ENCODE data around the gene DOHH. TPM values are rescaled to one million over a fixed set of nuclear protein-coding genes. Genes with fewer than 3 reads are reported as not detected.
"Not testable (repeated sequence)": the region's sequence is repeated elsewhere in the genome, so short reads cannot be mapped to it uniquely, and the experiment has no call there.

DOHH gene
- total and polyA plus RNA-seq, 2 experiments from 2014 or later = 19.0 to 34.7 TPM

GRCh38 chr19:3446657-3447056, 53.8 kb downstream of the DOHH start:
- H3K27ac Mint-ChIP-seq; H3K4me2 ChIP-seq; H4K20me1 ChIP-seq (replicated peaks; ENCODE audit: insufficient read depth); H3K27me3 Mint-ChIP-seq (ENCODE audit: insufficient read depth, low read depth, poor library complexity); H3K27ac ChIP-seq (ENCODE audit: low read depth); H2AFZ ChIP-seq; H3K9me2 ChIP-seq (ENCODE audit: insufficient read depth); H3K4me1 ChIP-seq (ENCODE audit: insufficient read depth); H3K36me3 Mint-ChIP-seq (ENCODE audit: low read depth); H3K4me3 ChIP-seq; H3K79me2 ChIP-seq (replicated peaks; ENCODE audit: insufficient read depth); DNase-seq (ENCODE audit: low spot score); H3K36me3 ChIP-seq (ENCODE audit: insufficient read depth); ATAC-seq; H3F3A ChIP-seq (replicated peaks; ENCODE audit: low read depth); H3K4me3 Mint-ChIP-seq; H3K9me3 Mint-ChIP-seq; H3K27me3 ChIP-seq (ENCODE audit: insufficient read depth): not testable (repeated sequence)
- H3K4me1 Mint-ChIP-seq = peaks cover 14% of the 10 kb centered on the region

DNA sequence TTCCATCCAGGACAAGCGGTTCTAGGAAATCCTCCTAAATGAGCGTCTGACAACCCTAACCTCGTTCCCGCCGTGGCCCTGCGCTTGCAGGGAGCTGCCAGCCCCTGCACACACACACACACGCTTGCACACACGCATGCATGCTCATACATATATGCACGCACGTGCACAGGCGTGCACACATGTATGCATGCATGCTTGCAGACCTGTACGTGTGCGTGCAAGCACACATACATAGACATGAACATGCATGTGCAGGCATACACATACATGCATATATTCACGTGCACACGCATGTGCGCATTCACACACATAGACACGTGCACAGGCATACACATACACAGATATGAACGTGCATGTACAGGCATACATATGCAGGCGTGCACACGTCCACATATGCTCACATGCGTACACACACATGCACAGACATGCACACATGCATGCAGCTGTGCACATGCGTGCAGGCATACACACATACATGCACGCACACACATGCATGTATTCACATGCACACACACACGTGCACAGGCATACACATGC, 55.7 kb downstream of the DOHH start:
- TF ChIP-seq, protein P1, sequence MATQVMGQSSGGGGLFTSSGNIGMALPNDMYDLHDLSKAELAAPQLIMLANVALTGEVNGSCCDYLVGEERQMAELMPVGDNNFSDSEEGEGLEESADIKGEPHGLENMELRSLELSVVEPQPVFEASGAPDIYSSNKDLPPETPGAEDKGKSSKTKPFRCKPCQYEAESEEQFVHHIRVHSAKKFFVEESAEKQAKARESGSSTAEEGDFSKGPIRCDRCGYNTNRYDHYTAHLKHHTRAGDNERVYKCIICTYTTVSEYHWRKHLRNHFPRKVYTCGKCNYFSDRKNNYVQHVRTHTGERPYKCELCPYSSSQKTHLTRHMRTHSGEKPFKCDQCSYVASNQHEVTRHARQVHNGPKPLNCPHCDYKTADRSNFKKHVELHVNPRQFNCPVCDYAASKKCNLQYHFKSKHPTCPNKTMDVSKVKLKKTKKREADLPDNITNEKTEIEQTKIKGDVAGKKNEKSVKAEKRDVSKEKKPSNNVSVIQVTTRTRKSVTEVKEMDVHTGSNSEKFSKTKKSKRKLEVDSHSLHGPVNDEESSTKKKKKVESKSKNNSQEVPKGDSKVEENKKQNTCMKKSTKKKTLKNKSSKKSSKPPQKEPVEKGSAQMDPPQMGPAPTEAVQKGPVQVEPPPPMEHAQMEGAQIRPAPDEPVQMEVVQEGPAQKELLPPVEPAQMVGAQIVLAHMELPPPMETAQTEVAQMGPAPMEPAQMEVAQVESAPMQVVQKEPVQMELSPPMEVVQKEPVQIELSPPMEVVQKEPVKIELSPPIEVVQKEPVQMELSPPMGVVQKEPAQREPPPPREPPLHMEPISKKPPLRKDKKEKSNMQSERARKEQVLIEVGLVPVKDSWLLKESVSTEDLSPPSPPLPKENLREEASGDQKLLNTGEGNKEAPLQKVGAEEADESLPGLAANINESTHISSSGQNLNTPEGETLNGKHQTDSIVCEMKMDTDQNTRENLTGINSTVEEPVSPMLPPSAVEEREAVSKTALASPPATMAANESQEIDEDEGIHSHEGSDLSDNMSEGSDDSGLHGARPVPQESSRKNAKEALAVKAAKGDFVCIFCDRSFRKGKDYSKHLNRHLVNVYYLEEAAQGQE (IDR thresholded peaks at IDR 0.05; ENCODE audit: unreplicated experiment) = no peak
- TF ChIP-seq STAT1 (IDR thresholded peaks at IDR 0.05; ENCODE audit: unreplicated experiment) = no peak
- no peak for TF ChIP-seq ZNF331 (CRISPR knock-in tag; IDR thresholded peaks at IDR 0.05; ENCODE audit: low read depth)
- TF ChIP-seq CTCF (conservative IDR thresholded peaks at IDR 0.05; ENCODE audit: low read depth in 2 of 2) = no peak
- no peak for TF ChIP-seq EZH2 (IDR thresholded peaks at IDR 0.05; ENCODE audit: low read depth, unreplicated experiment)
- DNase-seq (ENCODE audit: low spot score) (no peak), ATAC-seq (no peak)
- no peak overlapping the region for H3K27ac Mint-ChIP-seq
- H3K36me3 ChIP-seq (ENCODE audit: insufficient read depth) = no peaks in the 10 kb centered on the region
- no peak overlapping the region for H2AFZ ChIP-seq
- H3K4me3 ChIP-seq = peak overlapping the region; percentile 50
- H3F3A ChIP-seq (replicated peaks; ENCODE audit: low read depth) = peaks cover 5% of the 10 kb centered on the region
- H3K27me3 Mint-ChIP-seq (ENCODE audit: insufficient read depth, low read depth, poor library complexity) = peaks cover 13% of the 10 kb centered on the region
- no peaks in the 10 kb centered on the region for H3K79me2 ChIP-seq (replicated peaks; ENCODE audit: insufficient read depth)
- peaks cover 14% of the 10 kb centered on the region for H3K4me1 Mint-ChIP-seq
- no peaks in the 10 kb centered on the region for H4K20me1 ChIP-seq (replicated peaks; ENCODE audit: insufficient read depth)
- H3K4me3 Mint-ChIP-seq = peak overlapping the region; percentile 26; the same call in 1 of the 3 replicates
- peaks cover 6% of the 10 kb centered on the region; the same call in 1 of the 2 replicates for H3K4me1 ChIP-seq (ENCODE audit: insufficient read depth)
- no peaks in the 10 kb centered on the region for H3K9me2 ChIP-seq (ENCODE audit: insufficient read depth)
- no peak overlapping the region for H3K27ac ChIP-seq (ENCODE audit: low read depth)
- peak overlapping the region; percentile 73 for H3K4me2 ChIP-seq
- no peaks in the 10 kb centered on the region for H3K27me3 ChIP-seq (ENCODE audit: insufficient read depth)
- no peaks in the 10 kb centered on the region for H3K9me3 Mint-ChIP-seq
- no peaks in the 10 kb centered on the region for H3K36me3 Mint-ChIP-seq (ENCODE audit: low read depth)
